ENCODE measurements around the gene OLIG1.

OLIG1 gene

DNA sequence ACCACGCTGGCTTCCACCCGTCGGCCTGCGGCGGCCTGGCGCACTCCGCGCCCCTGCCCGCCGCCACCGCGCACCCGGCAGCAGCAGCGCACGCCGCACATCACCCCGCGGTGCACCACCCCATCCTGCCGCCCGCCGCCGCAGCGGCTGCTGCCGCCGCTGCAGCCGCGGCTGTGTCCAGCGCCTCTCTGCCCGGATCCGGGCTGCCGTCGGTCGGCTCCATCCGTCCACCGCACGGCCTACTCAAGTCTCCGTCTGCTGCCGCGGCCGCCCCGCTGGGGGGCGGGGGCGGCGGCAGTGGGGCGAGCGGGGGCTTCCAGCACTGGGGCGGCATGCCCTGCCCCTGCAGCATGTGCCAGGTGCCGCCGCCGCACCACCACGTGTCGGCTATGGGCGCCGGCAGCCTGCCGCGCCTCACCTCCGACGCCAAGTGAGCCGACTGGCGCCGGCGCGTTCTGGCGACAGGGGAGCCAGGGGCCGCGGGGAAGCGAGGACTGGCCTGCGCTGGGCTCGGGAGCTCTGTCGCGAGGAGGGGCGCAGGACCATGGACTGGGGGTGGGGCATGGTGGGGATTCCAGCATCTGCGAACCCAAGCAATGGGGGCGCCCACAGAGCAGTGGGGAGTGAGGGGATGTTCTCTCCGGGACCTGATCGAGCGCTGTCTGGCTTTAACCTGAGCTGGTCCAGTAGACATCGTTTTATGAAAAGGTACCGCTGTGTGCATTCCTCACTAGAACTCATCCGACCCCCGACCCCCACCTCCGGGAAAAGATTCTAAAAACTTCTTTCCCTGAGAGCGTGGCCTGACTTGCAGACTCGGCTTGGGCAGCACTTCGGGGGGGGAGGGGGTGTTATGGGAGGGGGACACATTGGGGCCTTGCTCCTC, 42.3 kb upstream of the OLIG1 start:
- H3K4me3 ChIP-seq (ENCODE audit: low read depth, low read length): no peak overlapping the region
- TF ChIP-seq CTCF (IDR thresholded peaks at IDR 0.05; ENCODE audit: low read depth, low read length): no peak

- H3K4me3 ChIP-seq (ENCODE audit: low read depth, low read length): no peak overlapping the region
- no peak for TF ChIP-seq CTCF (IDR thresholded peaks at IDR 0.05; ENCODE audit: low read depth, low read length)
These were observed 41.7 kb upstream of the OLIG1 start for GRCh38 chr21:33028287-33028670.

GRCh38 chr21:33028773-33029384, 41.1 kb upstream of the OLIG1 start:
- no peak for TF ChIP-seq CTCF (IDR thresholded peaks at IDR 0.05; ENCODE audit: low read depth, low read length)
- no peak overlapping the region for H3K4me3 ChIP-seq (ENCODE audit: low read depth, low read length)

DNA sequence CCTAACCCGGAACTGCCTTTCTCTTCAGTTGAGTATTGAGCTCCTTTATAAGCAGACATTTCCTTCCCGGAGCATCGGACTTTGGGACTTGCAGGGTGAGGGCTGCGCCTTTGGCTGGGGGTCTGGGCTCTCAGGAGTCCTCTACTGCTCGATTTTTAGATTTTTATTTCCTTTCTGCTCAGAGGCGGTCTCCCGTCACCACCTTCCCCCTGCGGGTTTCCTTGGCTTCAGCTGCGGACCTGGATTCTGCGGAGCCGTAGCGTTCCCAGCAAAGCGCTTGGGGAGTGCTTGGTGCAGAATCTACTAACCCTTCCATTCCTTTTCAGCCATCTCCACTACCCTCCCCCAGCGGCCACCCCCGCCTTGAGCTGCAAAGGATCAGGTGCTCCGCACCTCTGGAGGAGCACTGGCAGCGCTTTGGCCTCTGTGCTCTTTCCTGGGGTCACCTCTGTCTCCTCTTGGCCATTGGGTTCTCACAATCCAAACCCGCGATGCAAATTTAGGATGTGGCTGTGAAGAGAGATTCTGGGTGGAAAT, 40.5 kb upstream of the OLIG1 start:
- no peak for TF ChIP-seq CTCF (IDR thresholded peaks at IDR 0.05; ENCODE audit: low read depth, low read length)
- no peak overlapping the region for H3K4me3 ChIP-seq (ENCODE audit: low read depth, low read length)

DNA sequence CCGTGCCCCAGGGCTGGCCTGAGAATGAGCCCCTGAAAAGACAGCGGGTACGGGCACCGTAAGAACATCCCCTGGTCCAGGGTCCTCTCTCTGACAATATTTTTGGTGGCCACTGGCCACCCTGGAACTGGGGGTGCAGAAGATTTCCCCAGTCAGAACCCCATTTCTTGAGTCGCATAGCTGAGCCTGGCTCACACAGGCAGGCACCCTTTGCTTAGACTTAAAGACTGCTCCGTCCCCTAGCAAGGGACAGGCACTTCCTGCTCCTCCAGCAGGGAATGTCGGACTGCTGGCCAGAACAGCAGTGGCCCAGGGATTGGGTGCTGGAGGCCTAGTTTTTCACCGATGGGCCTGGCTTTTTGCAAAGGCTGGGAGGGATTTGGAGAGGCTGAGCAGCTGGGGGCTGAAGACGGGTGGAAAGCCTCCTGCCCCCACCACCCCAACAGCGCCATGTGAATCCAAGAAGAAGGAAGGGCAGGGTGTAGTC, 39.9 kb upstream of the OLIG1 start:
- H3K4me3 ChIP-seq (ENCODE audit: low read depth, low read length): no peak overlapping the region
- no peak for TF ChIP-seq CTCF (IDR thresholded peaks at IDR 0.05; ENCODE audit: low read depth, low read length)

DNA sequence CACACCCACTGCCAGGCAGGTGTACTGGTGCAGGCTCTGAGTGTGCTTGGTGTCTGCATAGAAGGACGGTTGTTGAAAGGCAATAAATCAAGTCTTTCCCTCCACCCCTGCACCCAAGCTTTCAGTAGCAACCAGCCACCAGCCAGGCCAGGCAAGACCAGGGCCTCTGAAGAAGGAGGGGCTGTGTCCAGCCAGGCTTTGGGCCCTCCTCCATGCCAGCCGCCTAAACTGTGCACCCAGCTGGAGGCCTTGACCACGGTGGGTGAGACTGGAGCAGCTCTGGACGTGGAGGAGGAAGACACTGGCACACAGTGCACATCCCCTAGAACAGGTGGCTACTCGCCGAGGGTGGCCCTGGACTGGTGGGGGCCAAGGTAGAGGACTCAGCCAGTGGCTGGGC, 39.3 kb upstream of the OLIG1 start:
- no peak for TF ChIP-seq CTCF (IDR thresholded peaks at IDR 0.05; ENCODE audit: low read depth, low read length)
- no peak overlapping the region for H3K4me3 ChIP-seq (ENCODE audit: low read depth, low read length)

All from WI38 (cell line).